Fibroblast of peridontal ligament (primary cell): ENCODE measurements around the gene LRRC57.
"Not testable (repeated sequence)": the region's sequence is repeated elsewhere in the genome, so short reads cannot be mapped to it uniquely, and the experiment has no call there.

Source experiments
- DNase-seq: peaks from one replicate; pipeline ENCODE4 v3.0.0-alpha.2; 2010; ENCODE audit errors: extremely low read depth

Gene LRRC57

GRCh38 chr15:42548249-42549031 is at the start of gene LRRC57, which contains the start of gene HAUS2:
Gene LRRC57 (minus strand): TSS chr15:42548793. CDS start chr15:42548434, 359 bp downstream.
Gene HAUS2 (plus strand): TSS chr15:42548838. CDS start chr15:42548873, 35 bp downstream.
- DNase-seq, result peak; percentile 75

GRCh38 chr15:42595626-42596240 is 47.1 kb upstream of the LRRC57 start:
- peak; percentile 83 for DNase-seq

- DNase-seq, result no peak
These were observed 45.5 kb upstream of the LRRC57 start for GRCh38 chr15:42594095-42594494.

GRCh38 chr15:42593143-42593542 is 44.5 kb upstream of the LRRC57 start:
- DNase-seq, result peak; percentile 78

- no peak for DNase-seq
These were observed 44.1 kb upstream of the LRRC57 start for GRCh38 chr15:42592716-42593115.

- peak; percentile 63 for DNase-seq
These were observed 42.8 kb upstream of the LRRC57 start for GRCh38 chr15:42591238-42591934.

GRCh38 chr15:42590619-42591237 is 42.1 kb upstream of the LRRC57 start:
- no peak for DNase-seq

- DNase-seq, result no peak
These were observed 35.6 kb upstream of the LRRC57 start for GRCh38 chr15:42584031-42584765.

GRCh38 chr15:42582569-42583375 is 34.2 kb upstream of the LRRC57 start:
- DNase-seq, result no peak

GRCh38 chr15:42581272-42581730 is 32.7 kb upstream of the LRRC57 start:
- DNase-seq, result peak; percentile 58

GRCh38 chr15:42578984-42579537 is 30.5 kb upstream of the LRRC57 start:
- no peak for DNase-seq

GRCh38 chr15:42577514-42578031 is 29.0 kb upstream of the LRRC57 start:
- peak; percentile 95 for DNase-seq

- DNase-seq, result no peak
These were observed 28.2 kb upstream of the LRRC57 start for GRCh38 chr15:42576776-42577175.

- no peak for DNase-seq
These were observed 27.5 kb upstream of the LRRC57 start for GRCh38 chr15:42576040-42576594.

- DNase-seq, result peak; percentile 97
These were observed 26.8 kb upstream of the LRRC57 start, which contains the start of gene STARD9 for GRCh38 chr15:42575188-42576039. Gene STARD9 (plus strand): TSS chr15:42575606. CDS start chr15:42575716, 110 bp downstream.

GRCh38 chr15:42558739-42559138 is 10.1 kb upstream of the LRRC57 start:
- no peak for DNase-seq

GRCh38 chr15:42556550-42557207 is 8.1 kb upstream of the LRRC57 start:
- not testable (repeated sequence) for DNase-seq

- DNase-seq, result no peak
These were observed 5.0 kb upstream of the LRRC57 start for GRCh38 chr15:42553554-42553953.
